GM13977 (cell line): Measurements from ENCODE around the gene SPATA20.

Experiments
- DNase-seq: peaks from one replicate; pipeline ENCODE4 v3.0.0; 2012; ENCODE audit warnings: low spot score
- CTCF ChIP-seq: IDR thresholded peaks from 2 replicates; pipeline ENCODE4 v1.5.1; 2012; ENCODE audit warnings: mild to moderate bottlenecking, control low read depth; ENCODE audit not compliant: insufficient read depth; ENCODE audit errors: extremely low read depth, missing control alignments
- in situ Hi-C: fragments of 300-500 bp; cut with MboI; formaldehyde crosslinking; loops from one replicate; pipeline ENCODE4 v1.12.0; 2022; ENCODE audit warnings: low sequenced_read_pairs, low pct_unique_long_range_greater_than_20kb, mixed read lengths, inconsistent platforms; ENCODE audit not compliant: unreplicated experiment

SPATA20 gene

GRCh38 chr17:50539762-50540559 lies 7.0 kb upstream of the SPATA20 start:
- no peak for DNase-seq
- TF ChIP-seq CTCF, result no peak
- in situ Hi-C loops, result no loop called here

- TF ChIP-seq CTCF, result no peak
- DNase-seq, result no peak
- in situ Hi-C loops, result no loop called here
These were observed 6.2 kb upstream of the SPATA20 start for GRCh38 chr17:50540560-50541401.

GRCh38 chr17:50541402-50541715 lies 5.6 kb upstream of the SPATA20 start:
- DNase-seq, result no peak
- in situ Hi-C loops, result no loop called here
- no peak for TF ChIP-seq CTCF

GRCh38 chr17:50541716-50542688 lies 5.0 kb upstream of the SPATA20 start:
- peak; percentile 99 for DNase-seq
- in situ Hi-C loops, result no loop called here
- peak; percentile 39 for TF ChIP-seq CTCF

GRCh38 chr17:50542795-50543774 lies 3.9 kb upstream of the SPATA20 start:
- in situ Hi-C loops, result no loop called here
- no peak for DNase-seq
- no peak for TF ChIP-seq CTCF
